ENCODE data around the gene TNRC6C. TPM values are rescaled to one million over a fixed set of nuclear protein-coding genes. Genes with fewer than 3 reads are reported as not detected.

TNRC6C gene
- total and polyA plus RNA-seq, 2 of the 13 experiments (the other 11 are each of a cell fraction or from before 2014, with no cell fraction given) = 0.66 to 4.9 TPM

DNA sequence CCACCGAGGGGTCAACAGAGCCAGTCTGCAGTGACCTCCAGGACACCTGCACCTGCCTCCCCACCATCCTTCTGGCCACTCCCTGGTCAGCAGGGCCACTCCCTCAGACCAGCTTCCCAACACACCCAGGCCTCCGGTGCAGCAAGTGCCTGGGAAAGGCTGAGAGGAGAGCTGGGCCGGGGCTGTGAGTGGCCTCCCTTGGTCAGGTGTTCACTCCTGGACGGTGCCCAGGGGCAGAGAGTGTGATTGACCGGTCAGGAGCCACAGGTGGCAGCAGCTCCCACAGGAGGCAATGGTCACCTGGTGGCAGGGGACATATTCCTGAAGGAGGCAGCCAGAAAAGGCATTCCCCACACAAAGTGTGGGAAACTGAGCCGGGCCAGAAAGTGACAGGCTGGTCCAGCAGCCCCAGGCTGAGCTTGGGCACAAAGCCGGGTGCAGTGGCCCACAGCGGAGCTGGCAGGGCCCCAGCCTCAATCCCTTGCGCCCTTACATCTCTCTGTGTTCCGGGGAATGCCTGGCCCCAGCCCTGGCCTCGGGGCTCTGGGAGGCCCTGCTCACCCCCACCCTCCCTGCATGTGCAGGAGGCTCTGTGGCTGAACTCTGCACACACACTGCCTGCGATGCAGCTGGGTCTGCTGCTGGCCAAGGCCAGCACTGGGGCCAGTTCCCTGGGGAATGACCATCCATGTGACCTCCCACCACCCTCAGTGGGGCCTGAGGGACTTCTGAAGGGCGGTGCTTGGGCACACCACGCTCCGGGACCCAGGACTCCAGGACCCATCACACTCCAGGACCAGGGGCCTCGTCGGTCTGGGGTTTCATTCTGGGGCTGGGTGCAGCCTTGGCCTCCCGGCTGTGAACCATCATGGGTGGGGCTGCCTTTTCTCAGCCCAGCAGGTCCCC, 186.5 kb downstream of the TNRC6C start (continued):
- TF ChIP-seq, protein P1, sequence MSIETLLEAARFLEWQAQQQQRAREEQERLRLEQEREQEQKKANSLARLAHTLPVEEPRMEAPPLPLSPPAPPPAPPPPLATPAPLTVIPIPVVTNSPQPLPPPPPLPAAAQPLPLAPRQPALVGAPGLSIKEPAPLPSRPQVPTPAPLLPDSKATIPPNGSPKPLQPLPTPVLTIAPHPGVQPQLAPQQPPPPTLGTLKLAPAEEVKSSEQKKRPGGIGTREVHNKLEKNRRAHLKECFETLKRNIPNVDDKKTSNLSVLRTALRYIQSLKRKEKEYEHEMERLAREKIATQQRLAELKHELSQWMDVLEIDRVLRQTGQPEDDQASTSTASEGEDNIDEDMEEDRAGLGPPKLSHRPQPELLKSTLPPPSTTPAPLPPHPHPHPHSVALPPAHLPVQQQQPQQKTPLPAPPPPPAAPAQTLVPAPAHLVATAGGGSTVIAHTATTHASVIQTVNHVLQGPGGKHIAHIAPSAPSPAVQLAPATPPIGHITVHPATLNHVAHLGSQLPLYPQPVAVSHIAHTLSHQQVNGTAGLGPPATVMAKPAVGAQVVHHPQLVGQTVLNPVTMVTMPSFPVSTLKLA (IDR thresholded peaks at IDR 0.05) = no peak
- TF ChIP-seq, protein P2, sequence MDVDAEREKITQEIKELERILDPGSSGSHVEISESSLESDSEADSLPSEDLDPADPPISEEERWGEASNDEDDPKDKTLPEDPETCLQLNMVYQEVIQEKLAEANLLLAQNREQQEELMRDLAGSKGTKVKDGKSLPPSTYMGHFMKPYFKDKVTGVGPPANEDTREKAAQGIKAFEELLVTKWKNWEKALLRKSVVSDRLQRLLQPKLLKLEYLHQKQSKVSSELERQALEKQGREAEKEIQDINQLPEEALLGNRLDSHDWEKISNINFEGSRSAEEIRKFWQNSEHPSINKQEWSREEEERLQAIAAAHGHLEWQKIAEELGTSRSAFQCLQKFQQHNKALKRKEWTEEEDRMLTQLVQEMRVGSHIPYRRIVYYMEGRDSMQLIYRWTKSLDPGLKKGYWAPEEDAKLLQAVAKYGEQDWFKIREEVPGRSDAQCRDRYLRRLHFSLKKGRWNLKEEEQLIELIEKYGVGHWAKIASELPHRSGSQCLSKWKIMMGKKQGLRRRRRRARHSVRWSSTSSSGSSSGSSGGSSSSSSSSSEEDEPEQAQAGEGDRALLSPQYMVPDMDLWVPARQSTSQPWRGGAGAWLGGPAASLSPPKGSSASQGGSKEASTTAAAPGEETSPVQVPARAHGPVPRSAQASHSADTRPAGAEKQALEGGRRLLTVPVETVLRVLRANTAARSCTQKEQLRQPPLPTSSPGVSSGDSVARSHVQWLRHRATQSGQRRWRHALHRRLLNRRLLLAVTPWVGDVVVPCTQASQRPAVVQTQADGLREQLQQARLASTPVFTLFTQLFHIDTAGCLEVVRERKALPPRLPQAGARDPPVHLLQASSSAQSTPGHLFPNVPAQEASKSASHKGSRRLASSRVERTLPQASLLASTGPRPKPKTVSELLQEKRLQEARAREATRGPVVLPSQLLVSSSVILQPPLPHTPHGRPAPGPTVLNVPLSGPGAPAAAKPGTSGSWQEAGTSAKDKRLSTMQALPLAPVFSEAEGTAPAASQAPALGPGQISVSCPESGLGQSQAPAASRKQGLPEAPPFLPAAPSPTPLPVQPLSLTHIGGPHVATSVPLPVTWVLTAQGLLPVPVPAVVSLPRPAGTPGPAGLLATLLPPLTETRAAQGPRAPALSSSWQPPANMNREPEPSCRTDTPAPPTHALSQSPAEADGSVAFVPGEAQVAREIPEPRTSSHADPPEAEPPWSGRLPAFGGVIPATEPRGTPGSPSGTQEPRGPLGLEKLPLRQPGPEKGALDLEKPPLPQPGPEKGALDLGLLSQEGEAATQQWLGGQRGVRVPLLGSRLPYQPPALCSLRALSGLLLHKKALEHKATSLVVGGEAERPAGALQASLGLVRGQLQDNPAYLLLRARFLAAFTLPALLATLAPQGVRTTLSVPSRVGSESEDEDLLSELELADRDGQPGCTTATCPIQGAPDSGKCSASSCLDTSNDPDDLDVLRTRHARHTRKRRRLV (CRISPR knock-in tag; IDR thresholded peaks at IDR 0.05) = peak; percentile 78
- no peak for TF ChIP-seq ZNF34 (CRISPR knock-in tag; IDR thresholded peaks at IDR 0.05; ENCODE audit: borderline replicate concordance)
- peak; percentile 39 for TF ChIP-seq PTBP1 (IDR thresholded peaks at IDR 0.05; ENCODE audit: low read depth, low read length, poor library complexity, severe bottlenecking)
- TF ChIP-seq ZNF383 (CRISPR knock-in tag; IDR thresholded peaks at IDR 0.05; ENCODE audit: borderline replicate concordance) = no peak
- peak; percentile 69; the same call in 1 of the 2 replicates for TF ChIP-seq ARID2 (CRISPR knock-in tag; IDR thresholded peaks at IDR 0.05; ENCODE audit: borderline replicate concordance)
- TF ChIP-seq, protein P3, sequence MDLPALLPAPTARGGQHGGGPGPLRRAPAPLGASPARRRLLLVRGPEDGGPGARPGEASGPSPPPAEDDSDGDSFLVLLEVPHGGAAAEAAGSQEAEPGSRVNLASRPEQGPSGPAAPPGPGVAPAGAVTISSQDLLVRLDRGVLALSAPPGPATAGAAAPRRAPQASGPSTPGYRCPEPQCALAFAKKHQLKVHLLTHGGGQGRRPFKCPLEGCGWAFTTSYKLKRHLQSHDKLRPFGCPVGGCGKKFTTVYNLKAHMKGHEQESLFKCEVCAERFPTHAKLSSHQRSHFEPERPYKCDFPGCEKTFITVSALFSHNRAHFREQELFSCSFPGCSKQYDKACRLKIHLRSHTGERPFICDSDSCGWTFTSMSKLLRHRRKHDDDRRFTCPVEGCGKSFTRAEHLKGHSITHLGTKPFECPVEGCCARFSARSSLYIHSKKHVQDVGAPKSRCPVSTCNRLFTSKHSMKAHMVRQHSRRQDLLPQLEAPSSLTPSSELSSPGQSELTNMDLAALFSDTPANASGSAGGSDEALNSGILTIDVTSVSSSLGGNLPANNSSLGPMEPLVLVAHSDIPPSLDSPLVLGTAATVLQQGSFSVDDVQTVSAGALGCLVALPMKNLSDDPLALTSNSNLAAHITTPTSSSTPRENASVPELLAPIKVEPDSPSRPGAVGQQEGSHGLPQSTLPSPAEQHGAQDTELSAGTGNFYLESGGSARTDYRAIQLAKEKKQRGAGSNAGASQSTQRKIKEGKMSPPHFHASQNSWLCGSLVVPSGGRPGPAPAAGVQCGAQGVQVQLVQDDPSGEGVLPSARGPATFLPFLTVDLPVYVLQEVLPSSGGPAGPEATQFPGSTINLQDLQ (CRISPR knock-in tag; IDR thresholded peaks at IDR 0.05) = no peak
- TF ChIP-seq, protein P4, sequence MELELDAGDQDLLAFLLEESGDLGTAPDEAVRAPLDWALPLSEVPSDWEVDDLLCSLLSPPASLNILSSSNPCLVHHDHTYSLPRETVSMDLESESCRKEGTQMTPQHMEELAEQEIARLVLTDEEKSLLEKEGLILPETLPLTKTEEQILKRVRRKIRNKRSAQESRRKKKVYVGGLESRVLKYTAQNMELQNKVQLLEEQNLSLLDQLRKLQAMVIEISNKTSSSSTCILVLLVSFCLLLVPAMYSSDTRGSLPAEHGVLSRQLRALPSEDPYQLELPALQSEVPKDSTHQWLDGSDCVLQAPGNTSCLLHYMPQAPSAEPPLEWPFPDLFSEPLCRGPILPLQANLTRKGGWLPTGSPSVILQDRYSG (CRISPR knock-in tag; IDR thresholded peaks at IDR 0.05) = 0 out of 2 replicates have a peak, but pooled peaks have one; percentile 83
- TF ChIP-seq FOXC1 (CRISPR knock-in tag; IDR thresholded peaks at IDR 0.05; ENCODE audit: borderline replicate concordance) = no peak
- peak; percentile 75 for TF ChIP-seq SPEN (CRISPR knock-in tag; IDR thresholded peaks at IDR 0.05; ENCODE audit: low read depth)
- TF ChIP-seq AGO2 (optimal IDR thresholded peaks at IDR 0.05; ENCODE audit: low read depth, low read length) = no peak
- TF ChIP-seq, protein P5, sequence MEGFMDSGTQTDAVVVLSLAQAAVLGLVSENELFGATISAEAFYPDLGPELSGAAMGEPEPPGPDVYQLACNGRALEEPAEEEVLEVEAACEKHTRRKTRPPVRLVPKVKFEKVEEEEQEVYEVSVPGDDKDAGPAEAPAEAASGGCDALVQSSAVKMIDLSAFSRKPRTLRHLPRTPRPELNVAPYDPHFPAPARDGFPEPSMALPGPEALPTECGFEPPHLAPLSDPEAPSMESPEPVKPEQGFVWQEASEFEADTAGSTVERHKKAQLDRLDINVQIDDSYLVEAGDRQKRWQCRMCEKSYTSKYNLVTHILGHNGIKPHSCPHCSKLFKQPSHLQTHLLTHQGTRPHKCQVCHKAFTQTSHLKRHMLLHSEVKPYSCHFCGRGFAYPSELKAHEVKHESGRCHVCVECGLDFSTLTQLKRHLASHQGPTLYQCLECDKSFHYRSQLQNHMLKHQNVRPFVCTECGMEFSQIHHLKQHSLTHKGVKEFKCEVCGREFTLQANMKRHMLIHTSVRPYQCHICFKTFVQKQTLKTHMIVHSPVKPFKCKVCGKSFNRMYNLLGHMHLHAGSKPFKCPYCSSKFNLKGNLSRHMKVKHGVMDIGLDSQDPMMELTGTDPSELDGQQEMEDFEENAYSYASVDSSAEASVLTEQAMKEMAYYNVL (CRISPR knock-in tag; IDR thresholded peaks at IDR 0.05; ENCODE audit: borderline replicate concordance) = peak; percentile 78; the same call in 1 of the 2 replicates
